HG03196 (cell line): ENCODE data around the gene PKM.

Experiments
- ATAC-seq: cut with Tn5 transposase; IDR thresholded peaks from one replicate; pipeline ENCODE4 v1.9.1; 2021; ENCODE audit not compliant: unreplicated experiment

The PKM gene

GRCh38 chr15:72202302-72202701, 28.7 kb downstream of the PKM start:
- ATAC-seq: no peak

- ATAC-seq: no peak
These were observed 29.5 kb downstream of the PKM start for GRCh38 chr15:72201391-72201921.

DNA sequence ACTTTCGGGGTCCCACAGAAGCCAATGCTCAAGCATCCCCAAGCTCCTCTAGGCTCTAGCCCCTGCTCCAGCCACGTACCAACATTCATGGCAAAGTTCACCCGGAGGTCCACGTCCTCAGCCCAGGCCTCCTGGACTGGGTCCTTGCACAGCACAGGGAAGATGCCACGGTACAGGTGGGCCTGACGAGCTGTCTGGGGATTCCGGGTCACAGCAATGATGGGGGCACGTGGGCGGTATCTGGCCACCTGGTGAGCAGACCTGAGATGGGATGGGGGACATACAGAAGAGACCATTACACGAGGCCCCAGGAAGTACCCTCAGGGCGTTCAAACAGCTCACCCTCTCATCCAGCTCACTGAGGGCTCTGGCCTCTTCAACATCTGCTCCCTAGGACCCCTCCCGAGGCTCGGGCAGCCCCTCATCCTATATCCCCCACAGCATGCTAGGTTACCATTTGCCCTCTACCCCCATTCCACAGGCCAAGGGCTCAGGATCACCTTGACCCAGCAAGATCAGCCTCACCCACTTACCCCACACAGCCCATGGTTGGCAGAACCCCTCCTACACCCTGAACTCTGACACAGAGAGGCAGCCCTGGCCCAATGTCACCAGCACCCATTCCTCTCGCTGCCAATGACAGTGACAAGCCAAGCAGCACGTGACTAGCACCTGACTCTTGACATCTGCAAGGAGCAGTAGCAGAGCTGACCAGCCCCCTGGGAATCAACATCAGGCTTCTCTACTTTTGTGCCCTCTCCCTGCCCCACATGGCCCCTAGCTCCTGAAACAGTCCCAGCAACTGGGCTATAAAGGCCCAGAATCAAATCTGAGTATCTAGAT, 30.4 kb downstream of the PKM start:
- no peak for ATAC-seq

DNA sequence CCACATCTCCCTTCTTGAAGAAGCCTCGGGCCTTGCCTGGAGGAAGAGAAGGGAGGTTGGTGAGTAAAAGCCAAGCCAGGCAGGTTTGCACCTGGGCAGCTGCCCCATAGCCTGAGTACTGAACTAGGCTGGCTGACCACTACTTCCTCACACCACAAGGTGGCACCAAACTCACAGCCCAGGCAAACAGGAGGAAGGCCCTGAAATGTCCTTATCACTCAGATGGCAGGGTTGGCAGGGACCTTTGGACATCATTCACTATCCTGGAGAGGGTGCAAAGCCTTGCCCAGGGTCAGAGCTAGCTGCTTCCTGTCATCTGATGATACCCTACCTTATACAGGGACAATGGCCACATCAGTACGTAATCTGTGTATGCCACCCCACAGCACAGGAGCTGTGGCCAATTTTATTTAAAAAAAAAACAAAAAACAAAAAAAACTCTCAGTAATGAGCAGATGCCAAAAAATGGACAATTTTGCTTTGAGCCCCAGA, 31.2 kb downstream of the PKM start:
- ATAC-seq: no peak

DNA sequence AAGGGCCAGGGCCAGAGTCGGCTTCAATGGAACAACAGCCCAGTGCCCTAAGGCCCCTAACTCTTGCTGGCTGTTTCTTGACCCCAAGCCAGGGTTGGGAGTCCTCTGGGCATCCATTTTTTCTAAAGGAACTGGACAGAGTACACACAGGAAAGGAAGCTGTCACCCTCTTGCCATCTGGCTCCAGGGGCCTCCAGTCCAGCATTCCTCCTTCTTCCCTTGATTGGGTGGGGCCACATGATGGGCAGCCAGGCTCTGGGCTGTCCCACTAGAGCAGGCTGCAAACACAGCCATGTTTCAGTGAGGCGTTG, 31.8 kb downstream of the PKM start:
- ATAC-seq: no peak

- no peak for ATAC-seq
These were observed 32.4 kb downstream of the PKM start for GRCh38 chr15:72198356-72199204.

GRCh38 chr15:72197460-72198355, 33.3 kb downstream of the PKM start, which contains the start of gene GRAMD2A:
Gene GRAMD2A (minus strand): TSS chr15:72197787.
- ATAC-seq: no peak

GRCh38 chr15:72197041-72197459, 33.9 kb downstream of the PKM start:
- no peak for ATAC-seq

DNA sequence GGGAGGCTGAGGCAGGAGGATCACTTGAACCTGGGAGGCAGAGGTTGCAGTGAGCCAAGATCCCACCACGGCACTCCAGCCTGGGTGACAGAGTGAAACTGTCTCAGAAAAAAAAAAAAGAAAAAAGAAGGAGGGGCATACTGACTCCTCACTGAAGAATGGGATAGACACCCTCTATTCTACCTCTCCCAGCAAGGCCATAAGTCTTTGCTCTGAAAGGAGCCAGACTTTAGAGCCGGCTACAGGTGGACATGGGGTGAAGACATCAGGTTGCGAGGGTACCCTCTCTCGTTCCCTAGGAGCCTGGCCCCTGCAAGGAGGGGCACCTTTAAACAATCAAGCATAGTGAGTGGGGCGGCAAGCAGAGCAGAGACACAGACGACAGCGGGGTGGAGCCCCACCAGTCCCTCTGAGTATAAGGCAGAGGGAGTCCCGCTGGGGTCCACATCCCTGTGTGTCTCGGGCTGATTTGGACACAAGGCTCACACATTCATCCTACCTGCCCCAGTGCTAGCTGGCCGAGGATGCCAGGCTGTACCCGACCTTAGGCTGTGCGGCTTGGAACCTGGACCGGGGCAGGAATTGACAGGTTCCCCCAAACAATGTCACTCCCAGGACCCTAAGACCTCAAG, 34.5 kb downstream of the PKM start:
- no peak for ATAC-seq

- ATAC-seq: no peak
These were observed 35.9 kb downstream of the PKM start for GRCh38 chr15:72195101-72195511.

DNA sequence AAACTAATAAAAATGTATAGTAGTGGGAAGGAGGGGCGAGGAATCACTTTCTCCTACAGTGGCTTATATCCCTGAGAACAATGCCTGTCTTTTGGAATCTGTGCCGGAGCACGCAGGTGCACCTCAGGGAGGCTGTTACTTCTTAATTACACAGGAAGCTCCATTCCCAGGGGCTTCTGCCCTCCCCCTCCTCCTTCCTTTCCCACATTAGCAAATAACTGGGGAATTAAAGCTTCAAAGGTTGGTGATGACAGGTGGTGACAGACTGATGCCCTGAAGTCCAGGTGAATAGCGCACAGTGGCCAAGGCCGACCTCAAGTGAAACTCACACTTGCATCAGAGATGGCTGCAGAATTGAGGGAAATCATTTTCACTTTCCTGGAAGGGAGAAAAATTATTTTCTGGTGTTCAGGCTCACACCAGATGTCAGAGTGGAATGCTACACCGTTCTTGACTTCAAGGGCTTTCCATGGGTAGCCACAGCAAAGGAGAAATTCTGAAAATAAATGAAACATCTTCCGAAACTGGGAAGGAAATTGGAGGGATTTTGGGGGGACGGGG, 37.1 kb downstream of the PKM start:
- ATAC-seq: no peak

DNA sequence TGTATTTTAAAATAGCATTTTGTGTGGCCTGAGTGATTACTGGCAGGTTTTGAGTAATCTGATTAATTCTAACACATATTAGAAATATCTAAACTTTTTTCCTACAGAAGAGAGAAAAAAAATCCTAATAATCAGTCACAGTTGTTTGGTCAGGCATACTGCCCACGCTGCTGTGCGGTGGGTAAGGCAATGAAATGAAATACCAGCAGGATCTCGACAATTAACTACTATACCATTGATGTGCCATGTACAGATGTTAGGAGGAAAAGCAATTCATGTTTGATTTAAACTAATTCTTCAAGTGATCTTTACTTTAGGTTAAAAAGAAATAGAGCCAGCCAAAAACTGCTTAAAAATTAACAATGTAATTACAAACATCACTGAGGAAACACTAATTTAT, 38.6 kb downstream of the PKM start:
- ATAC-seq: no peak

DNA sequence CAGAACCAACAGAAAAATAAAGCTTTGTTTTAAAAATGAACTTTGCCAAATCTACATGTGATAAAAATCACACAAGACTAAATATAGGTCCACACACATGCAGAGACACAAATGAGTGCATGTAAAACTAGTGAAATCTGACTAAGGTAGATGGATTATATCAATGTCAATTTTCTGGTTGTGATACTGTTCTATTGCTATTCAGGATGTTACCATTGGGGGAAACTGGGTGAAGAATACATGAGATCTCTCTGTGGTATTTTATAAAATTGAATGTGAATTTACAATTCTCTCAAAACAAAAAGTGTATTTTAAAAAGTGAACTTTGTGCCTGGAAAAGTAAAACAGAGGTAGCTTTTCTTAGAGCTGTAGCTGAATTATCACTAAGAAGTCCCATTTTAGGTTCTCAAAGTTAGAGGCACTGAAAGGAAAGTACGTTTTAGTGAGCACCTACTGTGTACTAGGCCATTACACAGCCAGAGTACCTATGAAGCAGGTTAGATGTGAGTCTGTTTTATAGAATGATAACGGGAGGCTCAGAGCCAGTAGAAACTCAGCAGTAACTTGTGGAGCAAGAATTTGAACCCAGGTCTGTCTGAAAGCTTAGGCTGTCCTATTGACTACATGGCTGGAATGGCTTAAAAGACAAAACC, 41.6 kb downstream of the PKM start:
- no peak for ATAC-seq

GRCh38 chr15:72184165-72184811, 46.7 kb downstream of the PKM start:
- no peak for ATAC-seq

GRCh38 chr15:72183781-72184164, 47.2 kb downstream of the PKM start:
- ATAC-seq: no peak

GRCh38 chr15:72182673-72183072, 48.3 kb downstream of the PKM start:
- no peak for ATAC-seq

GRCh38 chr15:72182244-72182643, 48.7 kb downstream of the PKM start:
- no peak for ATAC-seq

GRCh38 chr15:72180761-72181324, 50.1 kb downstream of the PKM start:
- no peak for ATAC-seq
